OCI-LY3 (cell line): Measurements from ENCODE around the gene NDST1.

Experiments used
- CTCF ChIP-seq: fragments of 200-600, 300-600 bp; sonication (generic); IDR thresholded peaks from 2 replicates; pipeline ENCODE4 v1.5.1; 2014; ENCODE audit warnings: antibody characterized with exemption, low read length, low read depth
- EZH2phosphoT487 ChIP-seq: fragments of 200-600 bp; shearing (Covaris generic); IDR thresholded peaks from 2 replicates; pipeline ENCODE4 v1.6.1; 2018; ENCODE audit warnings: antibody characterized with exemption, mixed run types, low read depth

- TF ChIP-seq CTCF (no peak), EZH2phosphoT487 (no peak)
These were observed 68.6 kb downstream of the NDST1 start for GRCh38 chr5:150576449-150576949.
